K562 (cell line): ENCODE data around the gene SEC14L1. TPM values are rescaled to one million over a fixed set of nuclear protein-coding genes. Genes with fewer than 3 reads are reported as not detected.

ENCODE experiments used
- CAMTA2 ChIP-seq: fragments of 250-450 bp; sonication (Bioruptor Pico); conservative IDR thresholded peaks from 2 replicates; pipeline ENCODE4 v1.5.1; 2022
- CBX3 ChIP-seq, 2 experiments: IDR thresholded peaks; 1 replicate in 1 of 2; 2 replicates in 1 of 2; pipeline ENCODE4 v1.6.1; 2012; ENCODE audit warnings: inconsistent platforms in 2 of 2, low read length in 2 of 2, borderline replicate concordance in 1 of 2, control low read depth in 1 of 2
- EP400 ChIP-seq: fragments of 450-650 bp; IDR thresholded peaks from 2 replicates; pipeline ENCODE4 v1.6.1; 2017; ENCODE audit warnings: antibody characterized with exemption, mild to moderate bottlenecking, moderate library complexity
- FOXA1 ChIP-seq: fragments of 450-650 bp; IDR thresholded peaks from 2 replicates; pipeline ENCODE4 v1.6.1; 2016; ENCODE audit warnings: mild to moderate bottlenecking, borderline replicate concordance
- IFI16 ChIP-seq: fragments of 250-450 bp; sonication (Bioruptor Pico); IDR thresholded peaks from 2 replicates; pipeline ENCODE4 v2.1.2; 2022; ENCODE audit warnings: mild to moderate bottlenecking, inconsistent platforms
- KDM5B ChIP-seq: fragments of 200-600 bp; sonication (generic); IDR thresholded peaks from 2 replicates; pipeline ENCODE4 v1.6.1; 2012; ENCODE audit warnings: low read depth, mild to moderate bottlenecking, moderate library complexity, low read length, control low read depth, inconsistent platforms; ENCODE audit not compliant: insufficient replicate concordance
- L3MBTL2 ChIP-seq: fragments of 450-650 bp; IDR thresholded peaks from 2 replicates; pipeline ENCODE4 v1.6.1; 2016; ENCODE audit warnings: mild to moderate bottlenecking, moderate library complexity
- NELFE ChIP-seq: IDR thresholded peaks from 2 replicates; pipeline ENCODE4 v1.6.1; 2011; ENCODE audit warnings: mild to moderate bottlenecking; ENCODE audit not compliant: insufficient read depth, insufficient read length
- PYGO2 ChIP-seq: fragments of 450-650 bp; IDR thresholded peaks from 2 replicates; pipeline ENCODE4 v1.6.1; 2016; ENCODE audit warnings: mild to moderate bottlenecking, missing genetic modification characterization, moderate library complexity, missing compliant biosample characterization
- SMAD4 ChIP-seq: fragments of 250-450 bp; sonication (Bioruptor Pico); conservative IDR thresholded peaks from 2 replicates; pipeline ENCODE4 v1.8.0; 2021; ENCODE audit warnings: inconsistent platforms, mild to moderate bottlenecking, moderate library complexity
- TSC22D4 ChIP-seq: fragments of 450-650 bp; IDR thresholded peaks from 2 replicates; pipeline ENCODE4 v1.6.1; 2016; ENCODE audit warnings: missing genetic modification characterization, missing biosample characterization, control low read depth
- ZNF764 ChIP-seq: fragments of 250-450 bp; sonication (Bioruptor Pico); IDR thresholded peaks from 2 replicates; pipeline ENCODE4 v1.4.0; 2020; ENCODE audit warnings: low read depth, mild to moderate bottlenecking, moderate library complexity
- ZNF77 ChIP-seq: fragments of 250-450 bp; sonication (Bioruptor Pico); IDR thresholded peaks from 2 replicates; pipeline ENCODE4 v1.5.0; 2020
- polyA plus RNA-seq, 8 experiments: library from polyadenylated mRNA; depleted of rRNA in 4 of 8; stranded (reverse) in 5 of 8; unstranded in 3 of 8; fragments of >200 nt; fragmentation: Nextera tagmentation in 2 of 8; fragmentation: Illumina TruSeq in 1 of 8; extraction: Ambion mirVana in 2 of 8; extraction: Trizol in 1 of 8; gene quantifications; 2 replicates each; pipeline versions ENCODE4 v1.2.1 to v1.2.3, GENCODE V29; 2011 to 2014; ENCODE audit warnings: inconsistent platforms in 1 of 8, missing spikeins in 1 of 8
- total RNA-seq, 7 experiments: library from RNA; depleted of rRNA in 6 of 7; stranded (reverse); fragments of >200 nt in 6 of 7; fragmentation: Illumina TruSeq in 2 of 7; extraction: Trizol in 2 of 7; gene quantifications; 2 replicates each; pipeline versions ENCODE4 v1.2.1 to v1.2.3, GENCODE V29; 2011 to 2021; ENCODE audit warnings: low replicate concordance in 1 of 7
- TF ChIP-seq, protein P1 (sequence below), 2 experiments: IDR thresholded peaks in 1 of 2; conservative IDR thresholded peaks in 1 of 2; 2 replicates each; pipeline ENCODE4 v1.6.1; 2016; ENCODE audit warnings: low read depth in 2 of 2, mild to moderate bottlenecking in 1 of 2, missing compliant biosample characterization in 1 of 2, missing genetic modification characterization in 1 of 2, moderate library complexity in 1 of 2
- TF ChIP-seq, protein P2 (sequence below): fragments of 450-650 bp; IDR thresholded peaks from 2 replicates; pipeline ENCODE4 v1.6.1; 2017; ENCODE audit warnings: antibody characterized with exemption
- TF ChIP-seq, protein P3 (sequence below), 2 experiments: fragments of 150-350 bp in 1 of 2; IDR thresholded peaks; 2 replicates each; pipeline ENCODE4 v1.6.1; 2012 to 2016; ENCODE audit warnings: low read depth in 2 of 2, low read length in 2 of 2, mild to moderate bottlenecking in 1 of 2, moderate library complexity in 1 of 2
- TF ChIP-seq, protein P4 (sequence below): fragments of 250-450 bp; sonication (Bioruptor Pico); IDR thresholded peaks from 2 replicates; pipeline ENCODE4 v1.8.0; 2021; ENCODE audit warnings: moderate library complexity, mild to moderate bottlenecking, inconsistent platforms
- TF ChIP-seq, protein P5 (sequence below): sonication (generic); formaldehyde crosslinking; IDR thresholded peaks from 2 replicates; pipeline ENCODE4 v1.8.0; 2023; ENCODE audit warnings: mild to moderate bottlenecking, missing genetic modification reagents

Gene SEC14L1
- total and polyA plus RNA-seq, 9 of the 15 experiments (the other 6 are each of a cell fraction or from before 2014, with no cell fraction given) = 3.1 to 39.7 (median 15.2) TPM

DNA sequence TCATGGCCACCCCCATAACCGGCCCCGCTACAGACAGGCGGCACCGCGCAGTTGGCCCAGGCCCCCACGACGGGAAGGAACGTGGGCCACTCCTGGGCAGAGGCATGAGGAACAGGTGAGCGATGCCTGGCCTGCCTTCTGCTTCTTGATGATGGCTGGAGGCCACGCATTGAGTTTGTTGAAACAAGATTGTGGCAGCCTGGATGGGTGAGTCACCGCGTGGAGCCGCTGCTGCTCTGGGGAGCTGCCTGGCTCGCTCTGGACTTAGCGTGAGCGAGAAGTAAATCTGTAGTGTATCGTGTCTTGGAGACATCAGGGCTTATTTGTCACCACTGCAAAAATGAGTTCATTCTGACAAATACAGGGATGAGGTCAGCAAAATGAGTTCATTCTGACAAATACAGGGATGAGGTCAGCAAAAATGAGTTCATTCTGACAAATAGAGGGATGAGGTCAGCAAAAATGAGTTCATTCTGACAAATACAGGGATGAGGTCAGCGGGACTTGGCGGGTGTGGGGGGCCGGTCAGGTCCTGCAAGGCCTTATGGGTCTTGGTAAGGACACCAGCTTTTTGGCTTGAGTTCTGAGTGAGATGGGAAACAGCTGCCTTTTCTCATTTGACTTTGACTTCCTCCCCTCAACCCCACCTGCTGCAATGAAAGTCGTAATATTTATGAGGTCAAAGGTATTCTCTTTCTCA is 93.0 kb downstream of the SEC14L1 start (continued):
- TF ChIP-seq NELFE = no peak
- TF ChIP-seq ZNF77 = no peak
- TF ChIP-seq CBX3 (IDR thresholded peaks at IDR 0.05; ENCODE audit: borderline replicate concordance in 1 of 2, low read length in 2 of 2) = peak in 1 of 2 experiments; percentile 99; a peak in 2 of 3 replicates
- TF ChIP-seq EP400 = peak; percentile 80
- TF ChIP-seq CAMTA2 (CRISPR knock-in tag) = no peak
- TF ChIP-seq L3MBTL2 = no peak
- TF ChIP-seq, protein P1, sequence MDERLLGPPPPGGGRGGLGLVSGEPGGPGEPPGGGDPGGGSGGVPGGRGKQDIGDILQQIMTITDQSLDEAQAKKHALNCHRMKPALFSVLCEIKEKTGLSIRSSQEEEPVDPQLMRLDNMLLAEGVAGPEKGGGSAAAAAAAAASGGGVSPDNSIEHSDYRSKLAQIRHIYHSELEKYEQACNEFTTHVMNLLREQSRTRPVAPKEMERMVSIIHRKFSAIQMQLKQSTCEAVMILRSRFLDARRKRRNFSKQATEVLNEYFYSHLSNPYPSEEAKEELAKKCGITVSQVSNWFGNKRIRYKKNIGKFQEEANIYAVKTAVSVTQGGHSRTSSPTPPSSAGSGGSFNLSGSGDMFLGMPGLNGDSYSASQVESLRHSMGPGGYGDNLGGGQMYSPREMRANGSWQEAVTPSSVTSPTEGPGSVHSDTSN (CRISPR knock-in tag; IDR thresholded peaks at IDR 0.05; ENCODE audit: low read depth) = no peak
- TF ChIP-seq, protein P1 (tag; conservative IDR thresholded peaks at IDR 0.05; ENCODE audit: low read depth) = no peak
- TF ChIP-seq, protein P2, sequence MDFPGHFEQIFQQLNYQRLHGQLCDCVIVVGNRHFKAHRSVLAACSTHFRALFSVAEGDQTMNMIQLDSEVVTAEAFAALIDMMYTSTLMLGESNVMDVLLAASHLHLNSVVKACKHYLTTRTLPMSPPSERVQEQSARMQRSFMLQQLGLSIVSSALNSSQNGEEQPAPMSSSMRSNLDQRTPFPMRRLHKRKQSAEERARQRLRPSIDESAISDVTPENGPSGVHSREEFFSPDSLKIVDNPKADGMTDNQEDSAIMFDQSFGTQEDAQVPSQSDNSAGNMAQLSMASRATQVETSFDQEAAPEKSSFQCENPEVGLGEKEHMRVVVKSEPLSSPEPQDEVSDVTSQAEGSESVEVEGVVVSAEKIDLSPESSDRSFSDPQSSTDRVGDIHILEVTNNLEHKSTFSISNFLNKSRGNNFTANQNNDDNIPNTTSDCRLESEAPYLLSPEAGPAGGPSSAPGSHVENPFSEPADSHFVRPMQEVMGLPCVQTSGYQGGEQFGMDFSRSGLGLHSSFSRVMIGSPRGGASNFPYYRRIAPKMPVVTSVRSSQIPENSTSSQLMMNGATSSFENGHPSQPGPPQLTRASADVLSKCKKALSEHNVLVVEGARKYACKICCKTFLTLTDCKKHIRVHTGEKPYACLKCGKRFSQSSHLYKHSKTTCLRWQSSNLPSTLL = no peak
- TF ChIP-seq SMAD4 = peak; percentile 57; the same call in 1 of the 2 replicates
- TF ChIP-seq PYGO2 = no peak
- no peak for TF ChIP-seq ZNF764 (CRISPR knock-in tag)
- TF ChIP-seq, protein P3, sequence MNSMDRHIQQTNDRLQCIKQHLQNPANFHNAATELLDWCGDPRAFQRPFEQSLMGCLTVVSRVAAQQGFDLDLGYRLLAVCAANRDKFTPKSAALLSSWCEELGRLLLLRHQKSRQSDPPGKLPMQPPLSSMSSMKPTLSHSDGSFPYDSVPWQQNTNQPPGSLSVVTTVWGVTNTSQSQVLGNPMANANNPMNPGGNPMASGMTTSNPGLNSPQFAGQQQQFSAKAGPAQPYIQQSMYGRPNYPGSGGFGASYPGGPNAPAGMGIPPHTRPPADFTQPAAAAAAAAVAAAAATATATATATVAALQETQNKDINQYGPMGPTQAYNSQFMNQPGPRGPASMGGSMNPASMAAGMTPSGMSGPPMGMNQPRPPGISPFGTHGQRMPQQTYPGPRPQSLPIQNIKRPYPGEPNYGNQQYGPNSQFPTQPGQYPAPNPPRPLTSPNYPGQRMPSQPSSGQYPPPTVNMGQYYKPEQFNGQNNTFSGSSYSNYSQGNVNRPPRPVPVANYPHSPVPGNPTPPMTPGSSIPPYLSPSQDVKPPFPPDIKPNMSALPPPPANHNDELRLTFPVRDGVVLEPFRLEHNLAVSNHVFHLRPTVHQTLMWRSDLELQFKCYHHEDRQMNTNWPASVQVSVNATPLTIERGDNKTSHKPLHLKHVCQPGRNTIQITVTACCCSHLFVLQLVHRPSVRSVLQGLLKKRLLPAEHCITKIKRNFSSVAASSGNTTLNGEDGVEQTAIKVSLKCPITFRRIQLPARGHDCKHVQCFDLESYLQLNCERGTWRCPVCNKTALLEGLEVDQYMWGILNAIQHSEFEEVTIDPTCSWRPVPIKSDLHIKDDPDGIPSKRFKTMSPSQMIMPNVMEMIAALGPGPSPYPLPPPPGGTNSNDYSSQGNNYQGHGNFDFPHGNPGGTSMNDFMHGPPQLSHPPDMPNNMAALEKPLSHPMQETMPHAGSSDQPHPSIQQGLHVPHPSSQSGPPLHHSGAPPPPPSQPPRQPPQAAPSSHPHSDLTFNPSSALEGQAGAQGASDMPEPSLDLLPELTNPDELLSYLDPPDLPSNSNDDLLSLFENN (IDR thresholded peaks at IDR 0.05; ENCODE audit: low read depth in 2 of 2, low read length in 2 of 2) = peak in 1 of 2 experiments; percentile 41; a peak in 1 of 4 replicates
- TF ChIP-seq TSC22D4 = no peak
- TF ChIP-seq FOXA1 = no peak
- TF ChIP-seq, protein P4, sequence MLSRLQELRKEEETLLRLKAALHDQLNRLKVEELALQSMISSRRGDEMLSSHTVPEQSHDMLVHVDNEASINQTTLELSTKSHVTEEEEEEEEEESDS (CRISPR knock-in tag) = no peak
- TF ChIP-seq IFI16 (CRISPR knock-in tag) = no peak
- no peak for TF ChIP-seq KDM5B
- TF ChIP-seq, protein P5, sequence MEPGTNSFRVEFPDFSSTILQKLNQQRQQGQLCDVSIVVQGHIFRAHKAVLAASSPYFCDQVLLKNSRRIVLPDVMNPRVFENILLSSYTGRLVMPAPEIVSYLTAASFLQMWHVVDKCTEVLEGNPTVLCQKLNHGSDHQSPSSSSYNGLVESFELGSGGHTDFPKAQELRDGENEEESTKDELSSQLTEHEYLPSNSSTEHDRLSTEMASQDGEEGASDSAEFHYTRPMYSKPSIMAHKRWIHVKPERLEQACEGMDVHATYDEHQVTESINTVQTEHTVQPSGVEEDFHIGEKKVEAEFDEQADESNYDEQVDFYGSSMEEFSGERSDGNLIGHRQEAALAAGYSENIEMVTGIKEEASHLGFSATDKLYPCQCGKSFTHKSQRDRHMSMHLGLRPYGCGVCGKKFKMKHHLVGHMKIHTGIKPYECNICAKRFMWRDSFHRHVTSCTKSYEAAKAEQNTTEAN (CRISPR knock-in tag) = no peak
